HG03108 (cell line): Measurements from ENCODE around the gene RTP3.
"Not testable (repeated sequence)": the region's sequence is repeated elsewhere in the genome, so short reads cannot be mapped to it uniquely, and the experiment has no call there.

Experiments
- ATAC-seq: cut with Tn5 transposase; IDR thresholded peaks from one replicate; pipeline ENCODE4 v1.9.1; 2021; ENCODE audit warnings: moderate library complexity; ENCODE audit not compliant: unreplicated experiment

RTP3 gene

DNA sequence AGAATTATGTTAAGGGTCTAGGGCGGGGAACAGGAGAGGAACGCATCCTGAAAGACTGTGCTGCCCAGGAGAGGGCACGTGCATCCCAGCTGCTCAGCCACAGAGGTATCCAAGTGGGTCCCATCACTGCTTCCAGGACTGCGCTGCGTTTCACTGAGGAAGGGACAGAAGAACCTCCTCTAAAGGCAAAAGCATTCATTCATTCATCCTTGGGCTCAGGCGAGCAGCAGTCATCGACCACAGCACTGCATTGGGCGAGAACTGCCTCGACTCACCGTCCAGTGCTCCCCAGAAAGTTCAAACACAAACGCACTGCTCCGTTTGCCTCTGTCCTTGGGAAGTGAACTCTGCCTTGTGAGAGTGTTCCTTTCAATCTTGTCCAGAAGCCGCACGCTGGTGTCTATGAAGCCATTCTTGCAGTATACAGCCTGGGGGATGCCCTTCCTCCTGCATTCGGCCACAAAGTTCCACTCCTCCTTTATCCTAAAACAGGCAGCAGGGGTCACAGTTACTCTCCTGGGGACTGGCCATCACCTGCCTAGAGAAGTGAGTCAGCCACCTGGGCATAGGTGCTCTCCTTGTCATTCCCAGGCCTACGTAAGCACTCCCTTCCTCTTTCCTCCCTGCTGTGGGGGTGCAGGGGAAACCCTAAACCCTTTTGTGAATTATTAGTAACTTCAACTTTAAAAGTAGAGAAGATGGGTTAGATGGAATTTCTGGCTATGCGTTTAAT lies 47.2 kb downstream of the RTP3 start:
- ATAC-seq = no peak

DNA sequence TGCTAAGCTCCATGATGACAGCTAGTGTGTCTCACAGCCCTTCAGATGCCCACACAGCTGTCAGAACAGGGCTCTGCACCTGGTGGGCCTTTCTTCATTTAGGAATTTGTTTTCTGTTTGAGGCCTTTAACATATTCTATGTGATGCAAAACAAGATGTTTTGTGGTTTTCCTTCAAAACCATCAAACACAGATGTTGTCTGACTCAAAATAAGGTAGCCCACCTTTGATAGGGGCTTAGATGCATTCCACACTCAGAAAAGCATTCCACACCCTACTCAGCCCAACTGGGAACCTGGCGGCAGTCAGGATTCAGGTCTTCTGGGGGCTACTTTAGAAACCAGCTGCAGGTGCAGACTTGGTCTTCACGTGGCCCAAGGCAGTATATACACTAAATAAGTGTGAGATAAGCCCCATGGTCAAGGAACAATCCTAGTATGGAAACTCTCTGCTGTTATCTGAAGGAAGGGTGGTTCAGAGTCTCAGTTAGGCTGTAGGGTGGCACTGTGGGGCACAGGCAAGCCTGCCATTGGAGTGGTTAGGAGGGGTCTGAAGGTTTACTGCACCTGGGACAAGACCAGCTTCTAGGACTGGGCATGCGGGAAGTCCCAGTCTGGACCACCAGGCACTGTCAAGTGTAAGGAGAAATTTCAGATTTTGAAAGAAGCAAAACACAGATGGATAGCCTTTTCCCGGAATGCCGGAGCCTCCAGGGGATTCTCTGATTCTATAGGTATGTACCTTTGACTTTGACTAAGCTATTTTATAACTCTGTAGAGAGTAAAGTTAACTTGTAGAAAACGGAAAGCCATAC lies 48.2 kb downstream of the RTP3 start:
- no peak for ATAC-seq

DNA sequence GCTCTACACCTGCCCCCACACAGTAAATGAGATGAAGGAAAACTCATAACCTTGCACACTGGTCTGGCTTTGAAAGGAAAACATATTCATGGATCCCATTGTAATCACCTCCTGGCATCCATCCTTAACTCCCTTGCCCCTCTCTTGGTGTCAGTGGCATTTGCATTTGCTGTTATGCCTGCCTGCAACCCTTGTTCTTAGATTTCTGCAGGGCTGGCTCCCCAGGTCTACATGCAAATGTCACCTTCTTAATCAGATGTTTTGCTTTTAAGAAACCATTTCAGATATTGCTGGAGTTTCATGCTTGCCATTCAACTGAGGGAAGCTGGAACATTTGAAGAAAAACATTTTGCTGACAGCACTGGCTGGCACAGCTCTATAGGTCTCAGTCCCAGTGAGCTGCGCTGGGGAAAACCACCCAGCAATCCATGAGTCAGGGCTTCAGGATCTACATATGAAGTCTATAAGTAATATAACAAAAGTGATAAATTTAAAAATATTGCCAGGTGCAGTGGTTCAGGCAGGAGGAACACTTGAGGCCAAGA lies 49.2 kb downstream of the RTP3 start:
- ATAC-seq = no peak

DNA sequence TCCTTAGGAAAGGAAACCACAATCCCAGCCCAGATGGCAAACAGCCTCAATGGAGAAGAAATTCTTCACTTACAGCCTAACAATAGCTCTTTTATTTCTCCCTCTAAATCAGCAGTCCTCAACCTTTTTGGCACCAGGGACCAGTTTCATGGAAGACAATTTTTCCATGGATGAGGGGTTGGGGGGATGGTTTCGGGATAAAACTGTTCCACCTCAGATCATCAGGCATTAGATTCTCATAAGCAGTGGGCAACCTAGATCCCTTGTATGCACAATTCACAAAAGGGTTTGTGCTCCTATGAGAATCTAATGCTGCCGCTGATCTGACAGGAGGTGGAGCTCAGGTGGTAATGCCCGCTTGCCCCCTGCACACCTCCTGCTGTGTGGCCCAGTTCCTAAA lies 50.8 kb downstream of the RTP3 start:
- ATAC-seq = not testable (repeated sequence)

DNA sequence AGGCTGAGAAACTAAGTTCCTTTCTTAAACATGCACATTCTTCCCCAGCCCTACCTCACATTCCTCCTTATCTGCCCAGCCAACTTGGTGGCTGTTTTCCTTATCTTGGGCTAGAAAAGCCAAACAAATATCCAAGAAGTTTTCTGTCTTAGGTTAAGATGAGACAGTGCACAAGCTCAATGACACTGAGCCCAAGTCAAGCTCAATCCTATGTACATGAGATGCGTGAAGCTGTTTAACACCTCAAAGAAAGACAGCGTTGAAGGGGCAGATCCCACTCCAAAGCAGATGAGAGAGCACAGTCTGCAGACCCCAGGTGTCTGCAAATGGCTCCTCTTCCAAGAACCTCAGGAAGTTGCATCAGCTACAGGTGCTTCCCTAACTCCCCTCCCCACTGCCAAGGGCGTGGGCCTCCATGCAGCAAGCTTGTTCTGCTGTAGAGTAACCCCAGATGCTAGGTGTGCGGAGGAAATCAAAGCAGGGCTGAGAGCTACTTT lies 51.7 kb downstream of the RTP3 start:
- ATAC-seq = no peak

DNA sequence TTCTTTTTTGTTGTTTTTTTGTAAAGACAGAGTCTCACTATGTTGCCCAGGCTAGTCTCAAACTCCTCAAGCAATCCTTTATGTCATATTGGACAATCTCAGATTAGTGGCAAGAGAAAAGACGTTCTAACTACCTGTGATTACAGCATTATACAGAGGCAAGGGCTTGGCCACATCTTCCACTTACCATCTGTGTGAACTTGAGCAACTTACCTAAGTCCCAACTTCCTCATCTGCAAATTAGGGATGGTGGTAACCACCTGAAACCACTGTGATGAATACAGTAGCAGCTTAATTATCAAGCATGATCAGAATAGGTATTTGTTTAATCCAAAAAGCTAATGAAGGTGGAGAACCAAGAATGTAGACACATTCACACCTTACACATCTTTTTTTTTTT lies 52.2 kb downstream of the RTP3 start:
- ATAC-seq = no peak
